Stimulated activated naive CD8-positive, alpha-beta T cell treated with anti-CD3 and anti-CD28 coated beads, Interleukin-15, Interleukin-2, amounts not matched to agents 100 U/mL and 50 U/mL, for 24 hours (primary cell): ENCODE data around the gene NIF3L1.
"Not testable (repeated sequence)": the region's sequence is repeated elsewhere in the genome, so short reads cannot be mapped to it uniquely, and the experiment has no call there.

Experiments
- ATAC-seq: fragments of 150-1000 bp; cut with Tn5 transposase; one replicate; pipeline ENCODE4 v1.10.0; 2021
- DNase-seq: peaks from one replicate; pipeline ENCODE4 v3.0.0; 2021

The NIF3L1 gene

GRCh38 chr2:200871151-200871550 lies 18.0 kb upstream of the NIF3L1 start:
- no peak for ATAC-seq

GRCh38 chr2:200873560-200873959 lies 15.6 kb upstream of the NIF3L1 start:
- no peak for DNase-seq
- ATAC-seq = no peak

More at GRCh38 chr2:200871151-200871550, 18.0 kb upstream of the NIF3L1 start:
- DNase-seq = no peak

DNA sequence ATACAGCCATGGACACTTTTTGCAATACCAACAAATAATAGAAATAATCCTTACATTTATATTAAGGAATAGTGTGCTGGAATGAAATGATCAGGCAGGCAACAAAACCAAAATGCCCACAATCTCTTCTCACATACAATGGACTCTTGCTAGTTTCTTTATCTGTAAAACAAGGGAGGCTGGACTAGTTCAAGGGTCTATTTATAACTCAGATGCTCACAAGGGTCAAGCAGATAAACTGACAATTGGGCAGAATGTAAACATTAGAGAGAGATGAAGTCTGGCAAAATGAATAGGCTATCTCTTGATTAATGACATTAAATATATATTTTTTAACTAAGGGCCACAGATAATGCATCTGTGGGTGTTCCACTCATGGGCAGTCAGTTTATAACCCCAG lies 11.7 kb upstream of the NIF3L1 start:
- ATAC-seq (no peak), DNase-seq (no peak)

GRCh38 chr2:200878289-200878880 lies 10.8 kb upstream of the NIF3L1 start:
- no peak for DNase-seq
- no peak for ATAC-seq

DNA sequence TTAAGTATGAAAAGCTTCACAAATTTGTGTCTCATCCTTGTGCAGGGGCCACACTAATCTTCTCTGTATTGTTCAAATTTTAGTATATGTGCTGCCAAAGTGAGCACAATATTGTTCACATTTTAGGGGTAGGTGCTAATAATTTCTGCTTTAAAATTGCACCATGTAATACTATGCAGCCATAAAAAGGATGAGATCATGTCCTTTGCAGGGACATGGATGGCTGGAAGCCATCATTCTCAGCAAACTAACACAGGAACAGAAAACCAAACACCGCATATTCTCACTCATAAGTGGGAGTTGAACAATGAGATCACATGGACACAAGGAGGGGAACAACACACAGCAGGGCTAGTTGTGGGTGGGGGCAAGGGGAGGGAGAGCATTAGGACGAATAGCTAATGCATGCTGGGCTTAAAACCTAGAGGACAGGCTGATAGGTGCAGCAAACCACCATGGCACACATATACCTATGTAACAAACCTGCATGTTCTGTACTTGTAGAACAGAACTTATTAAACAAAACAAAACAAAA lies 7.4 kb upstream of the NIF3L1 start:
- ATAC-seq, DNase-seq: not testable (repeated sequence)

GRCh38 chr2:200899482-200899881 lies 10.3 kb downstream of the NIF3L1 start:
- DNase-seq (no peak), ATAC-seq (no peak)

DNA sequence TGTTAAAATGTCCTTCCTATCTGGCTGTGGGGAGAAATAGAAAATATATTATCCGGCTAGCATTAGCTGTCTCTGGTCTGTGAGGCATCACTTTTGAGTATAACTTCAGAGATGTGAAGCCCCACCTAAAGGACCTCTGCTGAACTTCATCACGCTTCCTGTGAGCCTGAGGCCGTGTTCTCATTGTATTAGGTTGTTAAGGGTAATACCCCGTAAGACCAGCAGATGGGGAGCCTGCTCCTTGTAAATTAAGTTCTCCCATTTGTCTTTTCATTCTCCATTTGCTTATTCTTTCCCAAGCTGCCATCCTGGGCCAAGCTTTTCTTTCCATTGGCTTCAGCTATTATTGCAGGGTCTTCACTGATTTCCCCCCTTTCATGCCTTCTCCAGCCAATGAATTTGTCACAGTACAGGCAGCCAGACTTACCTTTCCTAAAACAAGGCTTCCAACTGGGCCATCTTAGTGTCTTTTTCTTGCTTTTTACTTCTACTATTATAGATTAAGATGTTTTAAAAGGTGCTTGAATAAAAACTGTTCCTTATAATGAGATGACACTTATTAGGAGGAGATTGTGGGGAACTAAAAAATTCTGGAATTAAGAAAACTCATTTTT lies 12.4 kb downstream of the NIF3L1 start:
- DNase-seq (peak; percentile 67), ATAC-seq (peak; percentile 99)

GRCh38 chr2:200905618-200906296 lies 16.6 kb downstream of the NIF3L1 start:
- peak; percentile 57 for DNase-seq

DNA sequence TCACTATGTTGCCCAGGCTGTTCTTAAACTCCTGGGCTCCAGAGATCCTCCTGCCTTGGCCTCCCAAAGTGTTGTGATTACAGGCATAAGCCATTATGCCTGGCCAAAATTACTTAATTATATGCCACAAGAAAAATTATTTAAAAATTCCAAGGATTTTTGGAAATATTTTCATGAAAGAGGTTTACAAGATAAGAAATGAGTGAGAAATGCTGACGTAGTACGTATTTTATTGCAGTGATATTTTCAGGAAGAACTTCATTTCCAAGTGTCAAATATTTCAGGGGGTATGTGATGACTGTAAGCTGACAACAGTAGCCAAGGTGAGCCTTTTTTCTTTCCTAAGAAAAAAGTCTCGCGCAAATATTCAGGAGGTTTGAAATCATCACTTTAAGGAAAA lies 20.8 kb downstream of the NIF3L1 start:
- ATAC-seq (no peak), DNase-seq (no peak)

More at GRCh38 chr2:200905618-200906296, 16.6 kb downstream of the NIF3L1 start:
- ATAC-seq = peak; percentile 50

DNA sequence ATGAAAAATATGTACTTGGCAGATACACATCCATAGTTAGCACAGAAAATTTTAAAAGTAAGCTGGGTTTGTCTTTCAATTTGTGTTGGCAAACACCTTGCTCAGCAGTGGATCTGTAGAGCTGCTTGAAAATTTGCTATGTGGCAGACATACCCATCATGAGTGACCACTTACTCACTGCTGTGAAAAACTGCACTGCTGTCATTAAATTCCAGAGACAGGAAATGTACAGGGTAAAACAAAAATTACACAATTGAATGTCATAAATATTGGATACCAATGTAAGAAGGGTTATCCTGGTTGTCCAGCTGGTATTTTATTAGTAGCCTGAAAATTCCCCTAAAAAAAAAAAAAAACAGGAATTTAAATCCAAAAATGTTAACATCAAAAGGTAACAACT lies 24.5 kb downstream of the NIF3L1 start:
- DNase-seq = no peak
- ATAC-seq = no peak

GRCh38 chr2:200922439-200922838 lies 33.3 kb downstream of the NIF3L1 start:
- ATAC-seq (peak; percentile 63), DNase-seq (no peak)

DNA sequence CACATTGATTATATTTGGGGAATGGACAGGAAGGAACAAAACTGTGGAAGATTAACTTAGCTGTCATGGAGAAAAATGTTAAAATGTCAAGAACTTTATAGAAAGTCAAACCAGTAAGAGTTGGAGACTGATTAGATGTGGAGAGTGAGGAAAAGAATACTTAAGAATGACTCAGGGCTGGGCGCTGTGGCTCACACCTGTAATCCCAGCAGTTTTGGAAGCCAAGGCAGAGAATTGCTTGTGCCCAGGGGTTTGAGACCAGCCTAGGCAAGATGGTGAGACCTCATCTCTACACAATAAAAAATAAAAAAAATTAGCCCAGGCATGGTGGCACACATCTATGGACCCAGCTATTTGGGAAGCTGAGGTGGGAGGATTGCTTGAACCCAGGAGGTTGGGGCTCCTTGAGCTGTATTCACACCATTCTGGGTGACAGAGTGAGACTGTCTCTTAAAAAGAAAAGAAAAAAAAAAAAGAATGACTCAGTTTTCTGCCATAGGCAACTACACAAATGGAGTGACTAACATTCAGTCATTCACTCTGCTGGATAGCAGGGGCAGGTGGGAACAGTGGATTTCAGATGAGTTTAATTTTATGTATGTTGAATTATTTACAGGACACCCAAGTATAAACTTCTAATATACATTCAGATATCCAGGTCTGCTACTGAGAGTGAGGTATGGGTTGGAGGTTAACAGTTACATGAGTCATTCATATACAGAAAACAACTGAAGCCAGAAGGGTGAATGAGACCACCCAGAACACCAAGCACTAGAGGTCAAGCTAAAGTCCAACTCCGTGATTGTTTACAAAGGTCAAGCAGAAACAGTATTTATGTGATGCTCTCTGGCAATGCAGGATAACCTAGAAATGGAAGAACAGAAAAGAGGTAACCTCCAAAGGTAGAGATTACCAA lies 40.4 kb downstream of the NIF3L1 start:
- DNase-seq (no peak), ATAC-seq (peak; percentile 63)

- ATAC-seq (no peak), DNase-seq (no peak)
These were observed 41.9 kb downstream of the NIF3L1 start for GRCh38 chr2:200930947-200931626.

DNA sequence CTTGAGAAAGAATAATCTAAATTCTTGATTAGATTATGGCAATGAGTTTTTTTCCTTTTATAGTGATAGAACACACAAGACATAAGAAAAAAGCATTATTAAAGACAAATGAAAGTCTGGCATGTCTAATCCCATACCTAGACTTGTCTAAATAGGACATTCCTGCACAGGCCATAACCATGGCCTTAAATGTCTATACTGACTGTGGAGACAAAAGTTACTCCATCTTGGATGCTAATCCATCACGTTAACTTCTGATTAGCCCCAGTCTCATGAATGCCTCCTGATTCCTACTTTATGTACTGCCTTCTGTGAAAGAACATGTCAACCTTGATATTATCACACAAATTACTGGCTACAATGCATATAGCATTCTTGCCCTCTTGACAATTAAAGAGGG lies 50.7 kb downstream of the NIF3L1 start:
- no peak for DNase-seq
- no peak for ATAC-seq

DNA sequence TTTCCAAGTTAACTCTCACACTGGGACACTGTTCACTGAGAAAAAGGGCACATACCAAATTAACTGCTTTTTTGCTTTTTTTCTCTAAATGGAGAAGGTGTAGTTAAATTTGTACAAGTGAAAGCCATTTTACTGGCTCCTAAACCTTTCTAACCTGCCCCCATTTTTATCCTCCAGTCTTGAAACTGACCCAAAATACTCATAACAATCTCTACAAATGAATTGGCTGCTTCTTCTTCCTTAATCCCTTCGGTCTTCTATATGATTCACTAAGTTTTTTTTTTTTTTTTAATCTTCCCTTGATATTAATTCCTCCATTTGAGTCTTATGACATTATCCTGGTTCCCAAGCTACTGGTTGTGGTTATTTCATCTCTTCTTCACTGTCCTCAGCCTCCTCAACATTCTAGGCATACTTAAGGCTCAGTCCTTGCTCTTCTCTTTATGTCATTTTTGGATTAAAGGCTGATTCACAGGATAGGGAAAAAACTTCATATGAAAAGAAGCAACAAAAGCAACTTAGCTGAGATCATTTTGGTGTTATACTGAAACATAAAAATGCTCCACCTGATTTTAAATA lies 54.4 kb downstream of the NIF3L1 start:
- ATAC-seq = no peak
- DNase-seq = no peak

GRCh38 chr2:200944467-200945394 lies 55.6 kb downstream of the NIF3L1 start:
- DNase-seq (peak; percentile 71), ATAC-seq (peak; percentile 93)

- DNase-seq (no peak), ATAC-seq (no peak)
These were observed 56.2 kb downstream of the NIF3L1 start for GRCh38 chr2:200945395-200945729.

- DNase-seq (no peak), ATAC-seq (no peak)
These were observed 61.2 kb downstream of the NIF3L1 start for GRCh38 chr2:200950378-200950777.
